Forelimb muscle (tissue), 1 donor: ENCODE data around the gene GPBP1L1. TPM values are rescaled to one million over a fixed set of nuclear protein-coding genes. Genes with fewer than 3 reads are reported as not detected.
"Not testable (repeated sequence)": the region's sequence is repeated elsewhere in the genome, so short reads cannot be mapped to it uniquely, and the experiment has no call there.

Experiments used
- DNase-seq: peaks from one replicate; pipeline ENCODE4 v3.0.0-alpha.2; 2013; ENCODE audit warnings: low read depth
- polyA plus RNA-seq: library from polyadenylated mRNA; unstranded; fragments of 120-200 nt; gene quantifications from one replicate; pipeline ENCODE4 v1.2.1, GENCODE V29; 2013; ENCODE audit not compliant: insufficient read length

The GPBP1L1 gene
- polyA plus RNA-seq, 1 donor: 62.6 TPM

DNA sequence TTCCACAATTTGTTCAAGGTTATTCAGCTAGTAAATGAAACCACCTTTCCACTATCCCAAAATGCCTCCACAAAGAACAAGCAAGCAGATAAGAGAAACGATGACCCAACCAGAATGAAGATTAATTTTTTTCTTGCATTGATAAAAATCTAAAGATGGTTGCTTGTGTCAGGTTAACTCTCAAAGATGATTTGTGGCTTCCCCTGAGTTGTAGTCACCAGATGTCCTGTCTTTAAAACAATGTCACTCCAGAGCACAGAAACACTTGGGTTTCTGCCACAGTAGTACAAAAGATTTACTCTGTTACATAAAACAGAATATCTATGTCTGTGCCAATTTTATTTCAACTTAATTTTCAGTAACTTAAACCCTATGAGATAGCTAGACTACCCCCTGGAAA, 51.1 kb downstream of the GPBP1L1 start:
- no peak for DNase-seq

DNA sequence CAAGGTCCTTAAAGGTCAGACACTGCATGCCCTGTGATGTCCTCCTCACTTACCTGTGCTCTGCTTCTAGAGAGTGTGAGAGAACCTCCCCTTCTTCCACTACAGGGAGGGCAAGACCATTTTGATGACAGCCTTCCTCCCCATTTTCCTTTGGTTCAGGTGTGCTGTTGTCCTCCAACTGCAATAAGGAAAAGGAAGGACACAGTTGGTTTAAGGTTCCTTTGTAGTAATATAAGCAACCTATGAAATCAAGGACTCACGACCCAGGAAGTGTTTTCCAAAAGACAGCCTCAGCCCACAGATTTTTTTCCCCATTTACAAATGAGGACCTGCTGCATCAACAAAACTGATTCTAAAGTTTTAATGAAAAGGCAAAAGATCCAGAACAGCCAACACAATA, 55.9 kb downstream of the GPBP1L1 start:
- no peak for DNase-seq

DNA sequence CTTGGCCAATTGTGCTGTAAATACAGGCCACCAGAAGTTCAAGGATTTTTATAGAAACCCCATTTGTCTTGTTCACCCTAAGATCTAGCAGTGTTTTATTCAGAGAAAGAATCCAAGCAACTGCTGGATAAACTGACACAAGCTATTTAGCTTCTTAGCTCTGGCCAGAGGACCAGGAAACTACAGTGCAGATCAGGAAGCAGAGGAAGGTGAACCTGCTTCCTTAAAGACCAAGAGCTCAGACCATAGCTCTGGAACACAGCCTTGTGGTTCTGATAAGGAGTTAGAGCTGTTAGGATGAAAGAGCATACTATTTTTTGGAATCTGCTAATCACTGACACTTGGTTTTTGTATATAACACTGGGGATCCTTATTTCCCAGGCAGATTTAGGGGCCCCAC, 57.3 kb downstream of the GPBP1L1 start:
- no peak for DNase-seq

DNA sequence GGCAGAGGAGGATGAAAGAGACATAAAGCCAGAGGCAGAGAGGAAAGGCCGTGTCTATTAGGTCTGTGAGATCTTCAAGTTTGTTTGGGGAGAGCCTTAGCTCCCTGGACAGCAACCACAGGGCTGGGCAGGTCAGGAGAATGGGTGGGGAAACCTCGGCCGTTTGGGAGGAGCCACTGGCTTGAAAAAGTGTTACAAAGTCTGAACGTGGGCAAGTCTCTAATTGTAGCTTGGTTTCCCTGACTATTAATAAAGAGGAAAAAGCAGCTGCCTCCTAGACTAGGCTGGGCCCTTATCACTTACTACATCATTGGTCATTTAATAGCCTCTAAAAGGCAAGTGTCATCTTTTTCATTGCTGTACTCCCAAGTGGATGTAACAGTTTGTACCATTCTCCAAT, 62.4 kb downstream of the GPBP1L1 start, which contains the start of gene CCDC17:
CCDC17 (minus strand) TSS at position 83 of the 400 bp plus-strand sequence. CDS start 145 bp downstream, outside the sequence.
- no peak for DNase-seq

DNA sequence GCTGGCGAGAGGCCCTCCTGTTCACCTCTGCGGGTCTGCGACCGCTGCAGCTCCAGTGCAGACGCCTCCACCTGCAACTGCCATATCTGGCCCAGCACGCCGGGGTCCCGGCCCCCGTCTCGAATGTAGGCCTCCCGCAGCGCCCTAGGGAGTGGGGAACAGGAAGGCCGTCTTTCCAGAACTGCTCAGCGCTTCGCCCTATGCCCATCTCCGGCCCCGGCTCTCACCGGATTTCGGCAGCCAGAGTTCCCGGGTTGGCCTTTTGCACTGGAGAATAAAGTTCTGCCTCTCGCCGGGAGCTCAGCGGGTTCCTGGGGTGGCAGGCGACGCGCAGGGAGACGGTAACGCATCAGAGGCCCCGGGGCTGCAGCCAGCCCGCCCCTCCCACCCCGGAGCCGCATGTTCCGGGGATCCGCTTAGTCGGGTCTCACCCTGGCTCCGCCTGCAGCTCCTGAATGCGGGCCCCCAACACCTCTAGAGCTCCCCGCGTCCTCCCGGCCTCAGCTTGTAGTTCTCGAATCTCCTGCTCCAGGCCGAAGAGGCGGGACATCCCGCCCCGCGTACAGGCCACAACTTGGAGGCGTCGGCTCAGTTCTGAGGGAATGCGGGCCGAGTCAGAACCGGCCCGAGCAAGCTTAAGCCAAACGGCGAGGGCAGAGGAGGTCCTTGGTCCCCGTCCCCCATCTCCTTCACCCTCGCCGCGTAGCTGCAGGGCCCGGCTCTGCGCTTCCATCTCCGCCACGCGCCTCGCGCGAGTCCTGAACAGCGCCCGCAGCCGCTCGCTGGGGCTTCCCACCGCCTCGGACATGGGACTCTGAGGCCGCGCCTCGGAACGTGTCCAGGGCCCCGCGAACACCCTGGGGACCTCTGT, 63.6 kb downstream of the GPBP1L1 start:
- DNase-seq: no peak

DNA sequence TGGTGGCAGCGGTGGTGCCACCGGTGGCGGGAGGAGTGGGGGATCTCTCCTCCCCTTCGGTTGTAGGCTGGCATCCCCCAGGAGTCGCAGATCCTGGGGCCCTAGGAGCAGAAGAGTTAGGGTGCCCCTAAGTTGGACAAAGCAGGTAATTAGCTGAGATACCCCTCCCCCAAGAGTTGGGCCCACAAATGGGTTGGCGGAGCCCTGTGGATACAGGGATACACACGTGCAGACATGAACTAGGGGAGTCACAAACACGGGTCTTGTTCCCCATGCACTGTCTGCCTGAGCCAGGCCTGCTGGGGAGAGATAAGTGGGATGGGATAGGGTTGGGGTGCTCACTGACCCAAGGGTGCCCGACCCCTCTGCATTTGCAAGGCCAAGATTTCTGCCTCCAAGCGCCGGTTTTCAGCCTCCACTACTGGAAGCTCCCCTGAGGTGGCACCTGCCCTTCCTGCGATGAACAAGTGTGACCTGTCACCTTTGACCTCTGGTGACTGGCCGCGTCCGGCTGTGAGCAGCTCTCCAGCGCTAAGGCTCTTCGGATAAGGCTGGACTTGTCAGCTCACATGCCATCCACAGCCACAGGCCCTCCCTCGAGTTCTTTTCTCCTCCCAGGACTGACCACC, 64.3 kb downstream of the GPBP1L1 start:
- DNase-seq: no peak

DNA sequence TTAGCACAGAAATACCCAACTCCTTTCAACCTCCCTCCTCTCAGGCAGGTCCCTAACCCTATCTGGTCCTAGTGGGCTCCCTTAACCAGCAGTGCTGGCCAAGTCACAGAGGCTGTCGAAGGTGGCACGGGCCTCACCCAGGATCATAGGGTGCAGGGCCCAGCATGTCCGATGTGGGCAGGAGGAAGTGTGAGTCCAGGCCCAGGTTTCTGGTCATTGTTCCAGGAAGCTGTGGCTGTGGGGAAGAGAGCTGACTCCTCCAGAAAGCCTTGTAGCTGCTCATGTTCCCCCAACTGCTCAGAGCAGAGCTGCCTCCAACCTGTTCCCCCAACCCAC, 64.9 kb downstream of the GPBP1L1 start:
- no peak for DNase-seq

DNA sequence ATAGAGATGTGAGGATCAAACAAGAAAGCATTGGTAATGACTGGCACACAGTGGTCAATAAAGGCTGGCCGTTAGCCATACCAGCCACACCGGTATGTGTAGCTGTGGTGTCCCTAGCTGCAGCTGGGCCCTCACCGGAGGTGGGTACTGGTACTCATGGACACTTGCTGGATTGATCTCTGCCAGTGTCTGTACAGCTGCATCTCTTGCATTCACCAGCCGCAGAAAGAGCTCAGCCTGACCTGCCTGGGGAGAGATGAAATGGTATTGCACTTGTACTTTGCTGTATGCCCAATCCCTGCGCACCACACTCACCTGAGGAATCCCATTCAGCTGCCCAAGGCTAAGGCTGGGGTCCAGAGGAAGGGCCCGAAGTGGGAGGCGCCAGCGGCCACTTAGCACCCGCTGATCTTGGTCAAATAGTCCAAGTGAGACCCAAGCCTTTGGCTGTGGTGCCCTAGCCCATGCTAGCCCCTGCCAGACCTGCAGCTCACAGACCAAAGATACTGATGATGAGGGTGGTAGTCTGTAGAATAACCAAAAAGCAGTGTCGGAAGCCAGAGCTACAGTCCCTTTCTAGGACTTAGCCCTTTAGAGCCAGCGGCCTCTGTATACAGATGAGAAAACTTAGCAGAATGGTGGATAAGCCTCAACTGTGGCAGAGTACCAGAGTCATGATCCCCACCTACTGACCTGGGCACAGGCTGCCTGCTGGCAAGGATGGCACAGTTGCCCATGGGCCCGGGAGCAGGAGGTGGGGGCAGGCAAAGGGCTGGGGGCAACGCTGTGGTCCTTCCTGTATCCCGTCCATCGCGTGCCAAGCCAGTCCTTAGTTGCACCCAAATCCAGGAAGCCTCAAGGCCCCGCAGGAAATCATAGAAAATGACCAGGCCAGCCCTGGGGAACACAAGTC, 65.5 kb downstream of the GPBP1L1 start:
- no peak for DNase-seq

DNA sequence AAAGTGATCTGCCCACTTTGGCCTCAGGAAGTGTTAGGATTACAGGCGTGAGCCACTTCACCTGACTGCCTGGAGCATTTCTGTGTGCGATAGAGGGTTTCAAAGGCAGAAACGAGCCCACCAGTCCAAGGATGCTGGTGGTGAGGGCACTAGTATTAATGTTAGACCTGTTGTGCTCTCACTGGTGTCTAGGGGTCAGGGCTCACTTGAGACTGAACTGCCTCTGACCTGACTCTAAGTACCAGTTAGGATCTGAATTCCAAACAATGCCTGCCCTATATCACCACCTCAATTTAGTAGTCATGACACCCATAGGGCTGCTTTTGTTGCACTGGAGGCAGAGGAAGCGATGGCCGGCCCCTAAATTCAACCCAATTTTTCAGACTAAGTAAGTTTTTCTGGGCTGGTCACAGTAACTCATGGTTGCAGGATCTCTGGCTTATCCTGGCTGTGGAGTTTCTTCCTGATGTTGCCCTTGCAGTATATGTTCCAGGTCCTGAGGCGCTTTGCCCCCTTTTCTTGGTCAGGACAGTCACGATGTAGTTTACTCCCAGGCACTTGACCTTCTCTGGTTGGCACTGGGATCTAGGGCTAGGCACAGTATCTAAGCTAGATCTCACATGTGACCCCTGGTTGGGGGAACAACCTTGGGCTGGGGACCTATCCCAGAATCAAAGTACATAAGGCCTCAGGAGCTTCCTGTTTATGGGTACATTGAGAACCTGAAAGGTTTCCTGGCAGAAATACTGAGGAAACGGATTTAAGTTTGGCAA, 67.0 kb downstream of the GPBP1L1 start:
- DNase-seq: no peak

DNA sequence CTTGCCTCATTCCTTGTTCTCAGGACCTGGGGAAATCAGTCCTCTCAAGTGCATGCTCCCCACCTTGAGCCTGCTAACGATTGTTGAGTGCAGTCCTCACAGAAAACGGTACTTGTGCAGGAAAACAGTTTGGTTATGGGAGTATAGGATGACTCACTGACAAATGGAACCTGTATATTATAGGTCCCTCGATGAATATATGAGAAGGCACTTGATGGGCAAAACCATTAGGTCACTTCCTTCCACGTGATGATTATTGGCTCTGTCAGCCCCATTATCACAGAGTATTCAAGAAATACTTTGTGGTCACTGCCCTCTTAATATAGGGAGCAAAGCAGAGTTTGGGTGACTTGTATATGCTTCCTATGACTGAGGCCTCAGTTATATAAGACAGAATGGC, 68.7 kb downstream of the GPBP1L1 start:
- no peak for DNase-seq

DNA sequence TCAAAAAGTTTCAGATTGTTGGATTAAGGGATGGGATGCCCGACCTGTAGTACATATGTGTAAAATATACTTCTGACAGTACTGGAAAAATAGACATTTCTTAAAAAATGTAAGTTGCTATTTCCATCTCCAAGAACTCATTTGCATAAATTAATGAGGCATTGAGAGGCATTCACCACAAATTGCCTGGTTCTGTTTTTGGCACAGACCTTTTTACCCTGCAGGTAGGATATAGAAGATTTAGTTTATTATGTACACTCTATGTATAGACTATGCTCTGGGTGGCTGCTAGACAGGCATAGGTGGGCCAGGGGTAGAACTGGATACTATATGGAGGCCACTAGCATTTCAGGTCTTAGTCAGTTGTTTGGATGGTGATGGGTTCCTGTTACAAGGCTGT, 70.4 kb downstream of the GPBP1L1 start:
- DNase-seq: no peak

DNA sequence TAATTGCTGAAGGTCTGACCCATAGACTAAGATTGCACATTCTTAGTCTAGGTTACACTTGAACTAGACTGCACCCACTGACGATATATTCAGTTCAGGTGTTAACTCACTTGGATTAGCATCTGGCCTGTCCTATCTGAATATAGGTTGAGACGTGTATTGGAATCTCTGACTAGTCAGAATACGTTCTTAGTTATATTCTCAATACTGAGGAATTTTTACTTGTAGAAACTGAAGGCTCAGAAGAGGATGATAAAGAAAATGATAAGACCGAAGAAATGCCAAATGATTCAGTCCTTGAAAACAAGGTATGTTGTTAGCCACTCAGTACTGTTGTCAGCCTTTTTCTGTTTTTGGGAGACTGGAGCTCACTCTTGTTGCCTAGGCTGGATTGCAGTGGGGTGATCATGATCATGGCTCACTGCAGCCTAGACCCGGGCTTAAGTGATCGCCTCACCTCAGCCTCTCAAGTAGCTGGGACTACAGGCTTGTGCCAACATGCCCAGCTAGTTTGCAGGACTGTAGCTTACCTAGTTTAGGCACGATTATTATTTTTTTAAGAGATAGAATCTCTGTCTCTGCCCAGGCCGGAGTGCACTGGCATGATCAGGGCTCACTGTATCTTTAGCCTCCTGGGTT, 73.3 kb downstream of the GPBP1L1 start:
- DNase-seq: no peak

DNA sequence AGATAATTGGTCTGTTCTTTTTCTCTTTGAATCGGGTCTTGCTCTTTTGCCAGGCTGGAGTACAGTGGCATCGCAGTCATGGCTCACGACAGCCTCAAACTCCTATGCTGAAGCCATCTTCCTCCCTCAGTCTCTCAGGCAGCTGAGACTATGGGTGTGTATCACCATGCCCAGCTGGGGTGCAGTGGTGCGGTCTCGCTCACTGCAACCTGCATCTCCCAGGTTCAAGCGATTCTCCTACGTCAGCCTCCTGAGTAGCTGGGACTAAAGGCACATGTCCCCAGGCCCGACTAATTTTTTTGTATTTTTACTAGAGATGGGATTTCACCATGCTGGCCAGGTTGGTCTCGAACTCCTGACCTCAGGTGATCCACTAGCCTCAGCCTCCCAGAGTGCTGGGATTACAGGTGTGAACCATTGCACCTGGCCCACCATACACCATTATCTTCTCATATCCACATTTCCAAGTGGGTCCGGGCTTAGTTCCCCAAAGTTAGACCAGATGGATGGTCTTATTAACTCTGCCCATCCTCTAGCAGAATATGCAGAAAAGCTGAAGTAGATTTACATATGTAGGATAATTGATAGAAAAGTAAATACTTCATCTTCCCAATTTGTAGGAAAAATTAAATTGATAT, 75.6 kb downstream of the GPBP1L1 start:
- DNase-seq: no peak

DNA sequence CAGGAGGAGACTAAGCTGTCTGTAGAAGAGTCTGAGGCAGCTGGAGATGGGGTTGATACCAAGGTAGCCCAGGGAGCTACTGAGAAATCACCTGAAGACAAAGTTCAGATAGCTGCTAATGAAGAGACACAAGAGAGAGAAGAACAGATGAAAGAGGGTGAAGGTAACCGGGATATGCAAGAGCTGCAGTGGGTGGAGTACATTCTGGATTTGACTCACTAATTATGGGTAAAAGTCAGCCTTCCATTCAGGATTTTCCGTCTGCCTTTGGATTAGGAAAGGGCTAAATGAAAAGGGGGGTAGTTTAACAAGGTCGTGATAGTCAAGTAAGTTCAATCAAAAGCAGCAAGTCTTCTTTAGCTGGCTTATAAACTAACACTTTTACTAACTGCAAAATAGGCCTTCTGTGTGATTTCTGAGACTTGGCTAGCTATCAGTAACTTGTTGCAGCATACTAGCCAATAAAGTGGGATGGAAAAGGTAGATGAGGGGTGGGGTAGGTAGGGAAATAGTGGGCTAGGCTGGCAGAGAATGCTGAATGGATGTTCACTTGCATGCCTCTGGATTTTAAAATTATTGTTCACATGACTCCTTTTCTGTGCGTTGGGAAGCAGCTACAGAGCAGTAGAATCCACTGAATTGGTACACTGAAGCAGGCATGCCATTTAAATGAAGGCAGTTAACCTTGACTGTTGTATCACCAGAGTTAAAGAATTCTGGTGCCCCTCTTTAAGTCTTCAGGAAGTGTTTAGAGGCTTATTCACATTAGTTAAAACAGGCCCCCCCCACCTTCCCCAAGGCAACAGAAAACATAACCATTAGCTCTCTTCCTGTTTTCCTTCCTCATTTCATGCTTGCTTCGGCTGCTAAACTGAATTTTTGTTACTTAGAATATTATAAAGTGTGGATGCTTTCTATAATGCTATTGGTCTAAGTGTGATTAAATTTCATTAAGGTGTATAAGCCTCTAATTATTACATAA, 77.9 kb downstream of the GPBP1L1 start:
- DNase-seq: no peak

DNA sequence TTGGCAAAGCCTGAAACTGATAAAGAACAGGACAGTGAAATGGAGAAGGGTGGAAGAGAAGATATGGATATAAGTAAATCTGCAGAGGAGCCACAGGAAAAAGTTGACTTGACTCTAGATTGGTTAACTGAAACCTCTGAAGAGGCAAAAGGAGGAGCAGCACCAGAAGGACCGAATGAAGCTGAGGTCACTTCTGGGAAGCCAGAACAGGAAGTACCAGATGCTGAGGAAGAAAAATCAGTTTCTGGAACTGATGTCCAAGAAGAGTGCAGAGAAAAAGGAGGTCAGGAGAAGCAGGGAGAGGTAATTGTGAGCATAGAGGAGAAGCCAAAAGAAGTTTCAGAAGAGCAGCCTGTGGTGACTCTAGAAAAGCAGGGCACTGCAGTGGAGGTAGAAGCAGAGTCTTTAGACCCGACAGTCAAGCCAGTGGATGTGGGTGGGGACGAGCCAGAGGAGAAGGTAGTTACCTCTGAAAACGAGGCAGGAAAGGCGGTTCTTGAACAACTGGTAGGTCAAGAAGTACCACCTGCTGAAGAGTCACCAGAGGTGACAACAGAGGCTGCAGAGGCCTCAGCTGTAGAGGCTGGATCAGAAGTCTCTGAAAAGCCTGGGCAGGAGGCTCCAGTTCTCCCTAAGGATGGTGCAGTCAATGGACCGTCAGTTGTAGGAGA, 78.8 kb downstream of the GPBP1L1 start:
- no peak for DNase-seq

DNA sequence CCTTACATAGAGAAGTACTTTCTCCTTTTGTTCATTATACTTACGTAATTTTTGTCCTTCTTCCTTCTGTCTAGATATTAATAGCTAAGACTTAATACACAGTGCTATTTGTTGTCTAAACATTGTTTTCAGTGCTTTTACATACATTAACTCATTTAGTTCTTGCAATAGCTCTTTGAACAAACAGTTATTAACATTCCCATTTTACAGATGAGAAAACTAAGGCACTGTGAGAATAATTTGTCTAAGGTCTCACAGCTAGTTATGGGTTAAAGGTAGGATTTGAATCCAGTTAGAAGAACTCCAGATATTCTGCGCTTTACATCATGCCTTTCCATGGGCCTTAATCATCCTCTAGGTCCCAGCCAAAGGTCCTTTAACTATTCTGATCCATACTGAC, 82.1 kb downstream of the GPBP1L1 start:
- no peak for DNase-seq

DNA sequence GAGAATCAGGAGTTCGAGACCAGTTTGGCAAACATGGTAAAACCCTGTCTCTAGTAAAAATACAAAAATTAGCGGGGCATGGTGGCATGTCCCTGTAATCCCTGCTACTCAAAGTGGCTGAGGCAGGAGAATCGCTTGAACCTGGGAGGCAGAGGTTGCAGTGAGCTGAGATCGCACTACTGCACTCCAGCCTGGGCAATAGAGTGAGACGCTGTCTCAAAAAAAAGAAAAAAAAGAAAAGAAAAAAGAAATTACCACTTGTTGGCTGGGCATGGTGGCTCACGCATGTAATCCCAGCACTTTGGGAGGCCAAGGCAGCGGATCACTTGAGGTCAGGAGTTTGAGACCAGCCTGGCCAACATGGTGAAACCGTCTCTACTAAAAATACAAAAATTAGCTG, 89.6 kb downstream of the GPBP1L1 start:
- not testable (repeated sequence) for DNase-seq

DNA sequence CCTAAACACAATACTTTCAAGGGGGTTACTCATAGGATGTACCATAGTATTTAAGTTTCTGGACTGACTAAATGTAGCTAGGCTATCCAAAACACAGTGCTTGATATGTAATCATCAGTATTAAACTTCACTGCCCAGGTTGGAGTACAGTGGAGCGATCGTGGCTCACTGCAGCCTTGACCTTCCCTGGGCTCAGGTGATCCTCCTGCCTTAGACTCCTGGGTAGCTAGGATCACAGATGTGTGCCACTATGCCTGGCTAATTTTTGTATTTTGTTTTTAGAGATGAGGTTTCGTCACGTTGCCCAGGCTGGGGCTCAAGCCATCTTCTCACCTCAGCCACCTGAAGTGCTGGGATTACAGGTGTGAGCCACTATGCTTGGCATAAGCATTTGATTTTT, 91.9 kb downstream of the GPBP1L1 start:
- no peak for DNase-seq

DNA sequence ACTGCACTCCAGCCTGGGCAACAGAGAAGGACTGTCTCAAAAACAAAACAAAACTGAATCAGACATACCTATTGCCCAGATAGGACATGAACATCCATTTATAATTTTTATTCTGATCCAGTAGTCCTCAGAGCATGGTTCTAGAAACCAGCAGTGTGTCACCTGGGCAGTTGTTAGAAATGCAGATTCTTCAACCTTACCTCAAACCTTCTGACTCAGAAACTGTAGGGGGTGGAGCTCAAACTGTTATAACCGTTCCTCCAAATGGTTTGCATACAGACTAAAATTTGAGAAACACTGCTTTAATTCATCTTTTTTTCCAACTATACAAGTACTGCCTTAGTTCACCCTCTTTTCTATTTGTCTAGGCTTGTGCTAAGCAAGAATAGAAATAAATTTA, 96.5 kb downstream of the GPBP1L1 start:
- no peak for DNase-seq
